ENCODE results near the gene DMRT2.

Gene DMRT2

GRCh38 chr9:1050125-1050895, at the start of gene DMRT2:
Gene DMRT2 (plus strand): TSS chr9:1050357. CDS start chr9:1051614, 1,257 bp downstream.
- Mint-ChIP-seq H3K4me1 (peaks cover 58% of the 10 kb centered on the region), H3K9me3 (no peaks in the 10 kb centered on the region), H3K27ac (no peak within 1 kb of the TSS), H3K36me3 (peaks cover 4% of the 10 kb centered on the region), H3K4me3 (peak within 1 kb of the TSS; percentile 57)
- DNase-seq (ENCODE audit: low spot score in 2 of 2) = peak in 1 of 2 donors; percentile 59
- ATAC-seq = peak; percentile 82

DNA sequence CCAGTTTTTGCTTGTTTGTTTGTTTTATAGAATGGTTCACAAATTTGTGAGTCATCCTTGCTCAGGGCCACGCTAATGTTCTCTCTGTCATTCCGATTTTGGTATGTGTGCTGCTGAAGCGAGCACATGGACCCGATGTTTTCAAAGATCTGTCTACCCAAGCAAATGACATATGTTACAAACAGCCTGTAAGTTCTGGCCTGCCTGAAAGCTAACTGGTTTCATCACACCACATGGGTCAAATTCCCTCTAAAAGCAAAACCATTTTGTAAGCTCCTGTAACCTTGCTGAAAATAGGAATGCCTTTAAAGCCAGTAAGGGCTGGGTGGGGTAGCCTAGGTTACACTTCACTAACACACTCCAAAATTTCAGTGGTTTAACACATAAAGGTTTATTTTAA, 48.3 kb upstream of the DMRT2 start:
- no peak for ATAC-seq
- Mint-ChIP-seq H3K36me3 (no peaks in the 10 kb centered on the region), H3K4me1 (no peaks in the 10 kb centered on the region), H3K4me3 (no peak overlapping the region), H3K27ac (no peak overlapping the region), H3K9me3 (no peaks in the 10 kb centered on the region)
- no peak for DNase-seq (ENCODE audit: low spot score in 2 of 2)

DNA sequence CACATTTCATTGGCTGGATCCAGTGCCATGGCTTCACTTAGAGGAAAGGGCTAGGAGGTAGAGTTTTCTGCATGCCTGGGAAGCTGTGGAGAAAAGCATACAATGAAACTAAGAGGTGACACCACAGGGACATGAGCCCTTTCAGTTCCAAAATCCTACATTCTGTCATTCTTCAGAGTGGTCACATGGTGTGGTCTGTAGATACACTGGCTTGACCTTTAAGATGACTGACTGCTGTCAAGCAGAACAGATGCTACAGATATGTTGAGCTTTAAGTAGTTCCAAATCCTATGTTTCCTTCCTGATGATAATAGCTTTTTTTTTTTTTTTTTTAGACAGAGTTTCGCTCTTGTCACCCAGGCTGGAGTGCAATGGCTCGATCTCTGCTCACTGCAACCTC, 47.5 kb upstream of the DMRT2 start:
- ATAC-seq (no peak), DNase-seq (ENCODE audit: low spot score in 2 of 2) (no peak)
- Mint-ChIP-seq H3K36me3 (no peaks in the 10 kb centered on the region), H3K4me1 (no peaks in the 10 kb centered on the region), H3K9me3 (no peaks in the 10 kb centered on the region), H3K27ac (no peak overlapping the region), H3K4me3 (no peak overlapping the region)

- DNase-seq (ENCODE audit: low spot score in 2 of 2) (no peak), ATAC-seq (peak; percentile 54)
- peaks cover 11% of the 10 kb centered on the region for H3K4me1 Mint-ChIP-seq
- no peak overlapping the region for H3K4me3 Mint-ChIP-seq
- H3K36me3 Mint-ChIP-seq = no peaks in the 10 kb centered on the region
- H3K27ac Mint-ChIP-seq = no peak overlapping the region
- H3K9me3 Mint-ChIP-seq = no peaks in the 10 kb centered on the region
Observed at GRCh38 chr9:1005043-1005667, 45.0 kb upstream of the DMRT2 start.

GRCh38 chr9:1007312-1007711, 42.8 kb upstream of the DMRT2 start:
- Mint-ChIP-seq H3K4me3 (no peak overlapping the region), H3K27ac (no peak overlapping the region), H3K36me3 (no peaks in the 10 kb centered on the region), H3K9me3 (no peaks in the 10 kb centered on the region), H3K4me1 (peaks cover 11% of the 10 kb centered on the region)
- ATAC-seq = no peak
- no peak for DNase-seq (ENCODE audit: low spot score in 2 of 2)

- ATAC-seq = no peak
- Mint-ChIP-seq H3K27ac (no peak overlapping the region), H3K4me1 (peaks cover 11% of the 10 kb centered on the region), H3K9me3 (no peaks in the 10 kb centered on the region), H3K36me3 (no peaks in the 10 kb centered on the region), H3K4me3 (no peak overlapping the region)
- DNase-seq (ENCODE audit: low spot score in 2 of 2) = no peak
Observed at GRCh38 chr9:1008216-1008615, 41.9 kb upstream of the DMRT2 start.

DNA sequence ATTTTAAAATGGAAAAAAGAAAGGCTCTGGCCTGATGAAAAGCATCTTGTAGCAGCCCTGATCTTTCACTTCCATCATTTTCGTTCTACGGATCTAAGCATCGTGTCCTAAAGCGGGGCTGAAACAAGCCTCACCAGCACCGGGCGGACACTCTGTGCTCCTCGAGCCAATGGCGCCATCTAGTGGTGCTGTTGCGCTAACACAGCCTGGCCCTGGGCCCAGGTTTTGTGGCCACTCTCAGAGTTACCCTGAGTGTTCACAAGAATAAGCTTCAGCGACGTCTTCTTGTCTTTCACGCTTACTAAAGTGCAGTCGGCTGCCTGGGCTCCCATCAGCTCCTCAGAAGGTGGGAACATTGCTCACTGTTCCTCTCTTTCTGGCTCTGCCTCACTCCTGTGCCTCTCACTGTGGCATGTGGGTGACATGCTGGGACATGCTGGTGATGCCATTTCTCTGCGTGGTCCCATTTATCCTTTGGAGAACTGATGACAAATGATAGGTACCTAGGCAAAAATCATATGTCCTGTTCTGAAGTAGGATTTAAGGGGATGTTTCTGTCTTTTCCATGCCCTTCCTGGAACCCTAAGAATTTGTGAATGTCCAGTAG, 41.0 kb upstream of the DMRT2 start:
- Mint-ChIP-seq H3K4me1 (peaks cover 11% of the 10 kb centered on the region), H3K9me3 (no peaks in the 10 kb centered on the region), H3K27ac (no peak overlapping the region), H3K4me3 (no peak overlapping the region), H3K36me3 (no peaks in the 10 kb centered on the region)
- ATAC-seq = peak; percentile 93
- DNase-seq (ENCODE audit: low spot score in 2 of 2) = peak; percentile 74 to 89

DNA sequence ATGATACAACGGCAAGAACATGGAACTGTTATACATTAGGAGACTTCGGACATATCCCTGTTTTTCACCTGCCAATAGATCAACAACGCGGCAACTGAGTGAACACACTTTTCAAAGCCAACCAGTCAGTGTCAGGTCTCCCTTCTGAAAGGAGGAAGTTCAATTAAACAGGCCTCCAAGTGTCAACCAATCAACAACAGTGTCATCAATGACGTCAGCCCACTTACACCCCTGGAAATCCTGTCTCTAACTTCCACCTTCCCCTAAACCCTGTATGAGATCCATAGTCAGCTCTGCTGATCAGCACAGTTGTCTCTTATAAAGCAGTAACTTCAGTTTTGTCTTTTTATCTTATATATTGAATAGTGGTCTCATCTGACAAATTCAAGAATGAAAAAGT, 37.1 kb upstream of the DMRT2 start:
- Mint-ChIP-seq H3K4me3 (no peak overlapping the region), H3K9me3 (no peaks in the 10 kb centered on the region), H3K36me3 (no peaks in the 10 kb centered on the region), H3K4me1 (peaks cover 11% of the 10 kb centered on the region), H3K27ac (no peak overlapping the region)
- ATAC-seq = no peak
- DNase-seq (ENCODE audit: low spot score in 2 of 2) = no peak

DNA sequence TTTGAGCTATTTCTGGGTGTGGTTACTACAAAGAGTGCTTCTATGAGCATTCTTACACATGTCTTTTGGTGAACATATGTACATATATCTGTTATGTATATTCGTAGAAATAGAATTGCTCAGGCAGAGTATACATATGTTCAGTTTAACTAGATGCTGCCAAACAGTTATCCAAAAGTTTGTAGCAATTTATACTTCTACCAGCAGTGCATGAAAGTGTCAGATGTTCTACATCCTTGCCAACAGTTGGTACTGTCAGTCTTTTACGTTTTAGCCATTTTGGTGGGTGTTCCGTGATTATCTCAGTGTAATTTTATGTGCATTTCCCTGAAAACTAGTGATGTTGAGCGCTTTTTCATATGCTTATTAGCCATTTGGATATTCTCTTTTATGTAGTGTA, 35.9 kb upstream of the DMRT2 start:
- Mint-ChIP-seq H3K27ac (no peak overlapping the region), H3K9me3 (no peaks in the 10 kb centered on the region), H3K36me3 (no peaks in the 10 kb centered on the region), H3K4me3 (no peak overlapping the region), H3K4me1 (peaks cover 3% of the 10 kb centered on the region)
- ATAC-seq (no peak), DNase-seq (ENCODE audit: low spot score in 2 of 2) (no peak)

GRCh38 chr9:1014640-1015039, 35.5 kb upstream of the DMRT2 start:
- DNase-seq (ENCODE audit: low spot score in 2 of 2) = no peak
- Mint-ChIP-seq H3K9me3 (no peaks in the 10 kb centered on the region), H3K27ac (no peak overlapping the region), H3K4me1 (no peaks in the 10 kb centered on the region), H3K36me3 (no peaks in the 10 kb centered on the region), H3K4me3 (no peak overlapping the region)
- ATAC-seq = no peak

DNA sequence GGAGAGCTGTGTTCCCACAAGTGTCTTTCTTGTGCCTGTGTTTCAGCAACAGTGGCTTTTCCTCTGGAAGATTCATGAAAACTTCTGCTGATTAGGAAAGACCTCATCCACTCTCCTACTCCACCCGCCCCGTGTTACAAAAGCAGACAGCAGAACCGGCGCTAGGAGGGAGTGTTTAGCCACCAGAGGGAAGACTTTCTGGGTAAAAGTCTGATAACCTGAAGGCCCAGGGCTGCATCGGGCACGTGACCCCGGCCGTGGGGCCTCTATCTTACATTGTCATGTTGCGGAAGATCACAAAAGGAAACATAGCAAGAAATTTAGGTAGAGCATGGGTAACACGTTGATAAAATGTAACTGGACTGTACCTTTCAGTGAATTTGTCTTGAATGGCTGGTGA, 32.0 kb upstream of the DMRT2 start:
- Mint-ChIP-seq H3K27ac (no peak overlapping the region), H3K9me3 (no peaks in the 10 kb centered on the region), H3K4me3 (no peak overlapping the region), H3K36me3 (no peaks in the 10 kb centered on the region), H3K4me1 (no peaks in the 10 kb centered on the region)
- ATAC-seq = no peak
- DNase-seq (ENCODE audit: low spot score in 2 of 2) = no peak

DNA sequence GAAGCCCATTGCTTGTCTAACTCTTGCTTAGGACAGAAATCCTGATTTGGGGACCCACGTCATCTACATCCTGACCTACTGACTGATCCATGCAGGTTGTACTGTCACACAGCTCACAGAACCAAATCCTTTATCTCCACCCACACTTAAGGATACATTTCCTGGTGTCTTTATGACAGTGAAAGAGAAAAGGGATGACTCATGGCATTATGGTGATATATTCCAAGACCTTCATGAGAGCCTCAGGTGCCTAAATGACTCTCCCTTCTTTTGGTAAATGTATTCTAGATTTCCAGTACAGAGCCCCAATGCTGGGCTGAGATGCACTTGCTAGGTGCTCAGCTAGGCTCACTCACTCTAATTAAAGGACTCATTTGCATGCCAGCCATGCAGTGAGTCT, 26.0 kb upstream of the DMRT2 start:
- ATAC-seq = no peak
- H3K4me1 Mint-ChIP-seq = no peaks in the 10 kb centered on the region
- no peak for DNase-seq (ENCODE audit: low spot score in 2 of 2)
- H3K4me3 Mint-ChIP-seq = no peak overlapping the region
- no peaks in the 10 kb centered on the region for H3K36me3 Mint-ChIP-seq
- H3K27ac Mint-ChIP-seq = no peak overlapping the region
- H3K9me3 Mint-ChIP-seq = no peaks in the 10 kb centered on the region

DNA sequence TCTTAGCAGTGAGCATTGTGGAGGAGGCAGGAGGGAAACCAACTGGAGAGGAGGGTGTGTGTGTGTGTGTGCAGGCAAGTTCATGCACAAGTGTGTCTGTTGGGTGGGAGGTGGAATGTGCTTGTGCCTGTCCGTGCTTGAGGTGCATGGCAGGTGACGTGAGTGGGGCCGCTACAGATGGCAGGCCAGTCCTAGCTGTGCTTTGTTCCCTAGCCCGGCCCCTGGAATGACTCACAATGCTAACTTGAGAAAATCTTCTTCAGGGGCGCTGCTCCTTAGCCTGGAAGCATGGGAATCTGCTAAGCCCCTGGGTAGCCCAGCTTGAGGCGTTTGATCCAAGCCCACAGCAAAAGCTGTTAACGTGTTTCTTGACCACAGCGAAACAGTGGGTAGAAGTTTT, 25.0 kb upstream of the DMRT2 start:
- Mint-ChIP-seq H3K36me3 (no peaks in the 10 kb centered on the region), H3K4me1 (no peaks in the 10 kb centered on the region), H3K4me3 (no peak overlapping the region), H3K27ac (no peak overlapping the region), H3K9me3 (no peaks in the 10 kb centered on the region)
- DNase-seq (ENCODE audit: low spot score in 2 of 2) = no peak
- ATAC-seq = peak; percentile 21

DNA sequence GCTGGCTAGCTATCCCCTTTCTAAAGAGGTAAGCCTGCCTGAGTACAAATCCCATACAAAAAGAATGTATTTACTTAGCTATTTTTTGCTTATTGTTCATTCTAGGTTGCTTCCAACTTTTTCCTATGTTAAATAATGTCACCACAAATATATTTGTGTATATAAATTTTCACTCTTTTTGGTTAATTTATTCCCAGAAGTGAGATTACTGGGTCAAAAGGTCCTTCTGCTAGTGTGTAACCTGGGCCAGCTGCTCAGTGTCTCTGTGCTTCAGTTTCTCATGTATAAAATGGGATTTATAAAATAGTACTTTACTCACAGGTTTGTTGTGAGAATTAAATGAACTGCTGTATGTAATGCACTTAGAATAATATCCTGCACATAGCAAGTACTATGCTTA, 23.9 kb upstream of the DMRT2 start:
- no peak overlapping the region for H3K4me3 Mint-ChIP-seq
- no peak overlapping the region for H3K27ac Mint-ChIP-seq
- ATAC-seq = no peak
- no peaks in the 10 kb centered on the region for H3K9me3 Mint-ChIP-seq
- no peaks in the 10 kb centered on the region for H3K4me1 Mint-ChIP-seq
- no peaks in the 10 kb centered on the region for H3K36me3 Mint-ChIP-seq
- no peak for DNase-seq (ENCODE audit: low spot score in 2 of 2)

DNA sequence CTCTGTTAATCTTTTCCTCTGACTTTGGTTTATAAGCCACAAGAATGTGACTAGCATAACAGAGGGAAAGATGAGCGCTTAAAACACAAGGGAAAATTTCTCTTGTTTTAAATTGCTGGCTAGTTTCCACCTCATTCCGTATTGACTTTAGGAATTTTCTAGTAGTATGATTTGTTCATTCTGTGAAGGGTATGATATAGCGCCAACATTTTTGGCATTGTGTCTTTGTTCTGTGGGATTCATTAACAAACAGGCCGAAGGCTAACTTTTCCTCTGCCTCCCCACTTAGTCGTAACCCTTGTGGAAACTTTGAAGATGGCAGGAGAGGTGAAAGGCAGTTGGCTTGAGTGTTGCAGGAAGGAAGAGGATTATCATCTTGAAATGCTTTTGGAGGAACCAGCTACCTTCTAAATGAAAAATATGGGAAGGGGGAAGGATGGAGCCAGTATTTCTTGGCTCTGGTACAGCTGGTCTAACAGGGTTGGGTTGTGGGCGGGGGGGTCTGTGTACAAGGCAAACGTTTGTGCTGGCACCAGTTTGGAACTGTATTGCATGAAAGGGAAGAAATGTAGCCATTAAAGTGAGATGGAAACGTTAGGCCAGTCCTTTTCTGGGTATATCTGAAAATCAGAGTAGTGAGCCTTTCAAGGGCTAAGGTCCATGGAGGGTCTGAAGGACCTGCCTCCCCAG, 21.5 kb upstream of the DMRT2 start:
- ATAC-seq (no peak), DNase-seq (ENCODE audit: low spot score in 2 of 2) (no peak)

More for the DNA sequence above, 21.5 kb upstream of the DMRT2 start:
- Mint-ChIP-seq H3K27ac (no peak overlapping the region), H3K36me3 (no peaks in the 10 kb centered on the region), H3K4me1 (no peaks in the 10 kb centered on the region), H3K9me3 (no peaks in the 10 kb centered on the region), H3K4me3 (no peak overlapping the region)

Measured in stimulated activated effector memory CD8-positive, alpha-beta T cell treated with anti-CD3 and anti-CD28 coated beads, Interleukin-12 subunit alpha, Interleukin-12 subunit beta, amount 100 ng/mL, for 72 hours (primary cell).